ENCODE results near the gene SNORC. TPM values are rescaled to one million over a fixed set of nuclear protein-coding genes. Genes with fewer than 3 reads are reported as not detected.

Gene SNORC
- total and polyA plus RNA-seq, 2 of the 13 experiments (the other 11 are each of a cell fraction or from before 2014, with no cell fraction given) = 59.1 to 86.1 TPM

DNA sequence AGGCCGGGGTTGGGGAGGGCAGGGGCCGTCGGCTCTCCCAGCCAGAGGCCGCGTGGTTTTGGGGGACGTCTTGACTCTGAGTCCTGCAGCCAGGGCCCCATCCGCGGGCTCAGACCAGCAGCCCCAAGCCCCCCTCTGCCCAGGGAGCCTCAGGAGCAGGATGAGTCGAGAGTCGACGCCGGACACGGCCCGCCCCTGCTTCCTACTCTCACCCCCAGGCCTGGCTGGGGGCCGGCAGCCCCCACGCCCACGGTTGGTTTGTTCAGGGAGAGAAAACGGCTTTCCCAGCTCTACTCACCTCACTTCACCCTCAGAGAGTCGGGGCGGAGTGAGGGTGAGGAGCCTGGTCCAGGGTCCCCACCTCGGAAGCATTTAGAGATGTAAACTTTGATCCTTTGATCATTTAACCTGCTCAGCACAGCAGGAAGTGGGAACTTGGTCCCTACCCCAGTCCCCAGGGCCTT is 6.9 kb downstream of the SNORC start (continued):
- TF ChIP-seq SNAPC4 (CRISPR knock-in tag; IDR thresholded peaks at IDR 0.05) = 0 out of 2 replicates have a peak, but pooled peaks have one; percentile 51
- TF ChIP-seq, protein P1, sequence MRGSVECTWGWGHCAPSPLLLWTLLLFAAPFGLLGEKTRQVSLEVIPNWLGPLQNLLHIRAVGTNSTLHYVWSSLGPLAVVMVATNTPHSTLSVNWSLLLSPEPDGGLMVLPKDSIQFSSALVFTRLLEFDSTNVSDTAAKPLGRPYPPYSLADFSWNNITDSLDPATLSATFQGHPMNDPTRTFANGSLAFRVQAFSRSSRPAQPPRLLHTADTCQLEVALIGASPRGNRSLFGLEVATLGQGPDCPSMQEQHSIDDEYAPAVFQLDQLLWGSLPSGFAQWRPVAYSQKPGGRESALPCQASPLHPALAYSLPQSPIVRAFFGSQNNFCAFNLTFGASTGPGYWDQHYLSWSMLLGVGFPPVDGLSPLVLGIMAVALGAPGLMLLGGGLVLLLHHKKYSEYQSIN (CRISPR knock-in tag; IDR thresholded peaks at IDR 0.05; ENCODE audit: borderline replicate concordance) = no peak
- TF ChIP-seq KAT7 (CRISPR knock-in tag; IDR thresholded peaks at IDR 0.05; ENCODE audit: borderline replicate concordance) = peak; percentile 19; the same call in 1 of the 2 replicates
- 0 out of 2 replicates have a peak, but pooled peaks have one; percentile 30 for TF ChIP-seq ZNF607 (CRISPR knock-in tag; IDR thresholded peaks at IDR 0.05; ENCODE audit: borderline replicate concordance)
- TF ChIP-seq ZNF891 (CRISPR knock-in tag; IDR thresholded peaks at IDR 0.05) = peak; percentile 74
- no peak for TF ChIP-seq ZNF883 (CRISPR knock-in tag; IDR thresholded peaks at IDR 0.05; ENCODE audit: not compliant biosample characterization)
- peak; percentile 44; the same call in 1 of the 2 replicates for TF ChIP-seq TAF1 (CRISPR knock-in tag; IDR thresholded peaks at IDR 0.05)
- 0 out of 2 replicates have a peak, but pooled peaks have one; percentile 78 for TF ChIP-seq ZNF737 (CRISPR knock-in tag; IDR thresholded peaks at IDR 0.05; ENCODE audit: borderline replicate concordance)
- no peak for TF ChIP-seq MAFK (conservative IDR thresholded peaks at IDR 0.05 in 1 of 2, IDR thresholded peaks at IDR 0.05 in 1 of 2; ENCODE audit: low read length in 2 of 2)
- no peak for TF ChIP-seq ZNF770 (CRISPR knock-in tag; IDR thresholded peaks at IDR 0.05)
- no peak for TF ChIP-seq KLF6 (CRISPR knock-in tag; IDR thresholded peaks at IDR 0.05)
- TF ChIP-seq KDM5B (CRISPR knock-in tag; IDR thresholded peaks at IDR 0.05; ENCODE audit: borderline replicate concordance) = no peak; the same call in 1 of the 2 replicates
- no peak for TF ChIP-seq ZNF75D (CRISPR knock-in tag; IDR thresholded peaks at IDR 0.05; ENCODE audit: borderline replicate concordance)
- no peak for TF ChIP-seq ZNF552 (CRISPR knock-in tag; IDR thresholded peaks at IDR 0.05; ENCODE audit: borderline replicate concordance)
- TF ChIP-seq GATAD1 (CRISPR knock-in tag; IDR thresholded peaks at IDR 0.05) = no peak
- TF ChIP-seq AKNA (CRISPR knock-in tag; IDR thresholded peaks at IDR 0.05; ENCODE audit: borderline replicate concordance) = no peak
